ENCODE data around the gene MTFP1.
"Not testable (repeated sequence)": the region's sequence is repeated elsewhere in the genome, so short reads cannot be mapped to it uniquely, and the experiment has no call there.

The MTFP1 gene, protein sequence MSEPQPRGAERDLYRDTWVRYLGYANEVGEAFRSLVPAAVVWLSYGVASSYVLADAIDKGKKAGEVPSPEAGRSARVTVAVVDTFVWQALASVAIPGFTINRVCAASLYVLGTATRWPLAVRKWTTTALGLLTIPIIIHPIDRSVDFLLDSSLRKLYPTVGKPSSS

DNA sequence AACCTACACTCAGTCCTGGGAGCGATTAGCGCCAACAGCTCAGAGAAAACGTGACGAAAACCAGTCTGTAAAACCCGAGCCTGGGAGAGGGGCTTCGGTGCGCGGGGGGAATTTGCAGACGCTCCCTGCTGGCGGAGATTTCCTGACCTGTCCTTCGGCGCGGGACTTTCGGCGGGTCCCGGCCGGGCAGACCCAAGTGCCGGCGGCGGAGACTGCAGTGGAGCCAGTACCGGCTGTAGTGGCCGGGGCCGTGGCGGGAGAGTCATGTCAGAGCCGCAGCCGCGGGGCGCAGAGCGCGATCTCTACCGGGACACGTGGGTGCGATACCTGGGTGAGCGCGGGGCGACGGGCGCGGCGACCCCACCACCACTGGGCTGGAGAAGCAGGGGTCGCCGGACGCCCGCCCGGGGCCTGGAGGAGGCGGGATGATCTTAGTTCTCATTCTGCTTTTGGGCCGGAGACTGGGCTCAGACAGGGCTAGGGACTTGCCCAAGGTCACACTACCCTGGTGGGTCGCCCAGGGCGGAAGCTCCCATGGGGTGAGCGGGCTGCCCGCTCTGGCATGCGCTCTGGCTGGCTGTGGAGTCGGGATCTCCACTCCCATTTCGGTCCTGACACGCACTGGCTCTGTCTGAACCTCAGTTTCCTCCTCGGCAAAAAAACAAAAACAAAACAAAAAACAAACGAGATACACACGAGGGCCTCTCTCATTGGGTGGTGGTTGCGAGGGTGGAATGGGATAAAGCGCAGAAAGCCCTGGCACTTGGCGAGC is at the start of gene MTFP1:
MTFP1 (plus strand) TSS at position 153 of the 772 bp plus-strand sequence; CDS start at position 265, 112 bp downstream.
- peak; percentile 11 for DNase-seq

DNA sequence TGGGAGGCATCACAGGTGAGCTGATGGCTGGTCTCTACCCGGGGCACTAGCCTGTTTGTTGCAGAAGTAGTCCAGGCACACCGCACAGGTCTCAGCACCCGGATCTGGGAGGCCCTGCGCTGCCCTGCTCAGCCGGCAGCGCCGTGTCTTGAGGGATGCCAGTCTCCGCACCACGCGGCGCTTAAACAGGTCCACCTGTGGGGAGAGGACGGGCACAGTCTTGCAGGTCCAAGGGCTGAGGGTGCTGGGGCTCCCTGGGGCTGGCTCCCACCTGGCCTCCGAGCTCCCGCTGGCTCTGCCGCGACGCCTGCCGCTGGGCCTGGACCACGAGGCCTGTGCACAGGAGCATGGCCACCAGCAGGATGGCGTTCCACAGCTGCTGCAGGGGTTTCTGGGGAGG is 45.6 kb upstream of the MTFP1 start:
- no peak for DNase-seq

DNA sequence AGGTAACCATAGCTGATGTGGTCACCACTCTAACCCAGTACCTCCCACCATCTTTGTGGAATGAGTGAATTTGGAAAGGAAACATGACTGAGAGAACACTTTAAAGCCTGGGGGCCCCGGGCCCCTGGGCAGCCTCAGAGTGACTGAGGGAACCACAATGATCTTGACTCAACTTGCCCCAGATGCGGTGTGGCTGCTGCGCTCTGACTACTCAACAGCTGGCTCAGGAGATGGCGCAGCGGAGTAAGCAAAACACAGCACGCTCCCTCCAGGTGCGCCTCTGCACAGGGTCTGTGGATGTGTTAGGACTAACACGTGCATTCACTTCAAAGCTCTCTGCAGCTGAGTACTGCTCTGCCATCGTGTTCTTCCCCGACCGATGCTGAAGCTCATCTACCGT is 44.3 kb upstream of the MTFP1 start:
- no peak for DNase-seq

DNA sequence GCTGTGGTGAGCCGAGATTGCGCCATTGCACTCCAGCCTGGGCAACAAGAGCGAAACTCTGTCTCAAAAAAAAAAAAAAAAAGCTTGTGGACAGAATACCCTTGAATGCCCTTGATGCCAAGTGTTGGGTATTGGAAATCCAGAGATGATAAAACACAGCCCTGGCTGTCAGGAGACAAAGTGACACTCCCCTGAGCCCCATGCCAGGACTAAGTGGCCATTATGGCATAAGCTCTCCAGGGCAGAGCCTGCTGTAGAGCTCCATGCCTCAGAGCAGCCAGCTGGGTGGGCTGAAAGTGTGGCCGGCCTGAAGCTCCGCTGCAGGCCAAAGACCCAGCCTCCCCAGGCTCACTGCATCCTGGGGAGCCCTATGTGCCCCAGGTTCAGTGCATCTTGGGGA is 43.2 kb upstream of the MTFP1 start:
- DNase-seq: no peak

DNA sequence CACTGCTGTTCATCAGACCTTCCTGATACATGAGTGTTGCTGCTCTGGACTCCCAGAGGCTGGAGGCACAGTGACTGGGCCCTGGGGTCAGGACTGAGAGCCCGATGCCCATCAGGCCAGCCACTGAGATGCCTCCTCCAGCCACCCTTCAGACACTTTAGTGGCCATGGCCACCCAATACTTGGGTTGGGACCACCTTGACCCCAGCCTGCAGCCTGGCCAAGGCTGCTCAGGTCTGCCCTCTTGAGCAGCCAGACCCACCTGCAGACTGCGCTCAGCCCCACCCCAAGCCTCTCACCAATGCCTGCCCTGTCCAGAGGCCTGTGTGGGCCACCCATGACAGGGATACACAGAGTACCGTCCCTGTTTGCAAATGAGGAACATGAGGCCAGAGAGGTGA is 42.5 kb upstream of the MTFP1 start:
- DNase-seq: no peak

DNA sequence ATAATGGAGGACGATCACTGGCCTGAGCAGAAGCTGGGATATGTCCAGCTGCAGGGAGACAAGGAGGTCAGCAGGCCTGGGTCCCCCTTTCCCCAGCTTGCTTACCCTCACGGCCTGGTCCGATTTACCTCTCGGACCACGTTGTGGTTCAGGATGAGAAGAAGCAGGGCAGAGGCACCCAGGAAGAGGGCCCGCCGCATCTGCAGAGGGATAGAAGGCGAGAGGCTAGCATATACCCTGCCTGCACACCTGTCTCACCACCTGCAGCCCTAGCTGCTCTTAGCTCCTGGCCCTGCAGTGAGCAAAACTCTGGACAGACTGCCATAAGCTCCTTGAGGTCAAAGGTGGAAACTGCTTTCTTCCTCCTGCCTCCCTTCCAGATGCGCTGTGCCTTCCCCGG is 39.6 kb upstream of the MTFP1 start:
- DNase-seq: no peak

DNA sequence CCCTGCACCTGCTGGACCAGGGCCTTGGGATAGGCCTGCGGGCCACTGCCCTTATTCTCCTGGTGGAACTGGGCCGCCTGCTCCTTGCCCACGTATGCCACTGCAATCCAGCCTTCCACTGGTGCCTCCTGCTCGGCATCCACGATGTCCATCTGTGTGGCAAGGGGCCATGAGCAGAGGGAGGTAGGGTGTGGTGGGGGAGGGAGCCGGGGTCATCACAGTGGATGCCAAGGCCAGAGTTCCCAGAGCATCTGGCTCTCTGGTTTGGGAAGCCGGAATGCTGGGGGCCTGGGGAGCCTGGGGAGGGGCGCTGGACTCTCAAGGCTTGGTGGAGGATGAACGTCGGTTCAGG is 39.0 kb upstream of the MTFP1 start:
- no peak for DNase-seq

DNA sequence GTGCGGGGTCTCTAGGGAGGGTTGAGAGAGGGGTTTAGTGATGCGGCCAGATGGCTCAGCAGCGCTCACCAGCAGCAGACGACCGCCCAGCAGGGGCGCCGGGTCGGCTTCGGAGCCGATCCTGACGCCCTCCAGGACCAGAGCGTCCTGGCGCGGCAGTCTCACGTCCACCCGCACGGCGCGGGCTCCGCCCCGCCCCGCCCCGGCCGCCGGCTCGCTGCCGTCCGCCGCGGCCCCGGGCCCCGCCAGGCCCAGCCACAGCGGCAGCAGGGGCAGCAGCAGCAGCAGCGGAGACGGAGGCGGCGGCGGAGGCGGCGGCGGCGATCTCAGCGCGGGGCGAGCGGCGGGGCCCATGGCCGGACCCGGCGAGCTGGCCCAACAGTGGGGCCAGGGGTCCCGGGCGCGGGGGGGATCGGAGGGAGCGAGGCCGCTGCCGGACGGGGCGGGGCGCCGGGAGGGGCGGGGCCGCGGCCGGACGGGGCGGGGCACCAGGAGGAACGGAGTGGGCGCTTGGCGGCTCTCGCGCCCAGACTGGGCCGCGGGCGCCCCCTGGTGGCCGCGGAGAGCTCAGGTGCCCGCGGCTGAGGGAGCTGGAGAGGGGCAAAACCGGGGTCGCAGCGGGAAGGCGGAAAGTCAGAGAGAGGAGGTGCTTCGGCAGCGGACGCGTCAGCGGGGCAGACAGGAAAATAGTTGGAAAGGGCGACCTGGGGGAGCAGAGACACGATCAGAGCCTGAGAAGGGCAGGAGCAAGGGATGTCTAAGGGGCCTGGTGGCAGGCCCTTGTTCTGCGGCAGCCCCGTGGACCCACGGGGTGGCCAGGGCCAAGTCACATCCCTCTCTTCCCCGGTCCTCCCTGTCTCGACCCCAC is 38.4 kb upstream of the MTFP1 start, which contains the start of gene RNF215:
RNF215 (minus strand) TSS at position 452 of the 868 bp plus-strand sequence; CDS start at position 354, 98 bp downstream.
- no peak for DNase-seq

DNA sequence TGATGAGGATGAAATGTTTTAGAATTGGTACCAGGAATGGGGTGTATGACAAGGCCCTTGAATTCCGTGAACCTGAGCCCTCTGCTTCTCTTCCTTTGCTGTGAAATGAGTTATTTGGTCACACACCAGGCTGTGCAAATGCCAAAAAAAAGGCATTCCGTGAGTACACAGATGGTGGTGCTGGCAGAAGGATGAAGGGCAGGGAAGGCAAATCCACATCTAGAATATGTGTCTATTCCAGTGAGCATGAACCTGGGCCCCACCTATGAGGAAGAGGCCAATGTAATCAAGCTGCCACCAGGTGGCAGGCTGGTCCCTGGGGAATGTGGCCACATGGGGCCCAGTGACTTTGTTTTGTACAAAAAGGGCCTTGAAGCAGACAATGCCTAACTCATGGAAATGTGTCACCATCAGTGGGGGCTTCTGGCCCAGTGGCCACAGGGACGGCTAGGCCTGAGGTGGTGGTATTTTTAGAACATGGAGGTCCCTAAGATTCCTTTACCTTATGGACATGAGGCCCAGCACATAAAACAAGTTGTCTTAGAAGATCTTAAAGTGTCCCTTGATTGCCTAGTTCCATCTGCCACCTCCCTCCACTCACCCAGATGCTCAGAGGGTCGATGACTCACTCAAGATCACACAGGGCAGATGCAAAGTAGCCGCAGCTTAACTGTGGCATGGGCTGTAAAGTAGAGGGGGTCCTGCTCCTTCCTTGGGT is 34.4 kb upstream of the MTFP1 start:
- DNase-seq: no peak

DNA sequence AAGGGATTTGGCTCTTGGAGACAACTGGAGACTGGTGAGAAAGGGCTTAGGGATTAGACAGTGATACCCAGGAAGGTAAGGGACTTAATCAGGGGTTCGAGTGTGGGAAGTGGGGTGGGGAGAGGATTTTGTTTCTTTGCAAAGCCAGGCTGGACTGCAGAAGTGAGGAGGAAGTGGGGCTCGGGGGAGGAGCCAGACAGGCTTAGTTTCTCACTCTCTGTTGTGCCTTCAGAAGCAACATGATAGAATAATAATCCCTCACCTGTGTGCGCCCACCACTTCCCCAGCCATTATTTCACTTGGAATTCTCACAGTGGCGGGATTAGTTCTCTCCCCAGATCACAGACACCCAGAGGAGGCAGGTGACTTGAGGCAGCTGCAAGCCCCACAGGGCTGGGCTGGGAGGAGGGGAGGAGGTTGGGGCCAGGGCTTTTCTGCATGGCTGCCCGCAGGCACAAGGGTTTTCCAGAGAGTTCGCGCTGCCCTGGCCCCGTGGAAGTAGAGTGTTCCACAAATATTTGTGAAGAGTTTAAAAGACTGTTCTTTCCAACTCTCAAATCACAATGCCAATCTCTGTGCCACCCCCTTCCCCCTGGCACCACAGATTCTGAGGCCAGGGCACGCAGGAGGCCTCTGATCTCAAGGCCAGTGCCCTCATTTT is 32.8 kb upstream of the MTFP1 start:
- DNase-seq: no peak

DNA sequence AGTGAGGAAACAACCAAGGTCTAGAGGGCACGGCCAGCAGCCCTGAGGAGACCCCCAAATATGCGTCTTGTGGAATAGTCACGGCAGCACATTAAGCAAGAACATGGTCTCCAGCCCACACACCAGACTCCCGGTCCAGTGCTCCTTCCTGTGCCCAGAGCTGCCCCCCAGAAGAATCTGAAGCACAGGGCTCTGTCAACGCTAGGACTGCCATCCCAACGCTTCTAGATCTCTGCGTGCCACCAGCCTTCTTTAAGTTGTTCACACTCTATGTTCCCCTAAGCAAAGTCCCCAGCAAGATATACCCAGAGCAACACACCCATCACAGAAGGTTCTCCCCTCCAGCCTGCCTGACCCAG is 32.3 kb upstream of the MTFP1 start:
- DNase-seq: no peak

DNA sequence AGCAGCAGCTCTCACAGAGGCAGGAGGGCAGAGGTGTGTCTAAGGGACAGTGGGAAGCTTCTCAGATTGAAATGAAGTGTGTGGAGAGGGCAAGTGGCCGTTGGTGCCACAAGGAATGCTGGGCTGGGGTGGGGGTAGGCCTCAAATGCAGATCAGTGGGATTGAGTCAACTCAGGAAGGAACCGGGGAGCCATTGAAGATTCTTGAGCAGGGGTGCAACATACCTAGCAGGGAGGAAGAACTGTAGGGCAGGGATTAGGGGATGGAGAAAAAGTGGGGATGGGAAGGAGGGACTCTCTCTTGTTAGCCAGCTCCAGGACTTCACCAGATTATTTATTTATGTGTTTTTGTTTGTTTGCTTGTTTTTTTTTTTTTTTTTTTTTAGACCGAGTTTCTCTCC is 31.7 kb upstream of the MTFP1 start:
- DNase-seq: no peak

DNA sequence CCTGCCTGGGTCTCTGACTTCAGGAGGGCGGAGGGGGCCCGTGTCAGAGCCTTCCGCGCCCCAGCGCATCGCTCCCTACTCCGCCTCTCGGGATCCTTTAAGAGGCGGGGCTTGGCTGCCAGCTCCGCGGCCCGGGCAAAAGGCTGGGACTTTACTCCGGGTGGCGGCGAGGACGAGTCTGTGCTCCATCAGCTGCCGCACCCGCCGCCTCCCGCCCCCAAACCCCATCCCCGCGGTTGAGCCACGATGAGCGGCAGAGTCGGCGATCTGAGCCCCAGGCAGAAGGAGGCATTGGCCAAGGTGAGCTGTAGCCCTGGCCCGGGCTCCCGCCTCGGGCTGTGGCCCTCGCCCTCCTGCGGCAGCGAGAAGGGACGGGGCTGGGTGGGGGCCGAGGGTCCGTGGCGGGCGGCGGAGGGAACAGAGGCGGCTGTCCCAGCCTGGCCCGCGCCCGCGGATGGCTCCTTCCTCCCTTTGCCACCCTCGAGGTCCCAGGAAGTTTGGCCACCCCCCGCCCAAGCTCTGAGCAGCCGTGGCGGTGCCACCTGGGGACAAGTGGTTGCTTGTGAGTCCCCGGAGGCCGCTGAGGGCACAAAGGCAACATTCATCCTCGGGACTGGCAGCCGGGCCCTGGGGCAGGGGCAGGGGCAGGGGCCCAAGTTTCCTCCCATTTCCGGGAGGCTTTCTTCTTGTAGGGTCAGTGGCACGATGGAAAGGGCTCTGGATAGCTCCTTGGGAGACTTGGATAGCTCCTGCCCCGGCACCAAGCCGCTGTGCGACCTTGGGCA is 28.5 kb upstream of the MTFP1 start, which contains the start of gene SEC14L2:
SEC14L2 (plus strand) TSS at position 148 of the 785 bp plus-strand sequence; CDS start at position 247, 99 bp downstream.
- peak; percentile 24 for DNase-seq

DNA sequence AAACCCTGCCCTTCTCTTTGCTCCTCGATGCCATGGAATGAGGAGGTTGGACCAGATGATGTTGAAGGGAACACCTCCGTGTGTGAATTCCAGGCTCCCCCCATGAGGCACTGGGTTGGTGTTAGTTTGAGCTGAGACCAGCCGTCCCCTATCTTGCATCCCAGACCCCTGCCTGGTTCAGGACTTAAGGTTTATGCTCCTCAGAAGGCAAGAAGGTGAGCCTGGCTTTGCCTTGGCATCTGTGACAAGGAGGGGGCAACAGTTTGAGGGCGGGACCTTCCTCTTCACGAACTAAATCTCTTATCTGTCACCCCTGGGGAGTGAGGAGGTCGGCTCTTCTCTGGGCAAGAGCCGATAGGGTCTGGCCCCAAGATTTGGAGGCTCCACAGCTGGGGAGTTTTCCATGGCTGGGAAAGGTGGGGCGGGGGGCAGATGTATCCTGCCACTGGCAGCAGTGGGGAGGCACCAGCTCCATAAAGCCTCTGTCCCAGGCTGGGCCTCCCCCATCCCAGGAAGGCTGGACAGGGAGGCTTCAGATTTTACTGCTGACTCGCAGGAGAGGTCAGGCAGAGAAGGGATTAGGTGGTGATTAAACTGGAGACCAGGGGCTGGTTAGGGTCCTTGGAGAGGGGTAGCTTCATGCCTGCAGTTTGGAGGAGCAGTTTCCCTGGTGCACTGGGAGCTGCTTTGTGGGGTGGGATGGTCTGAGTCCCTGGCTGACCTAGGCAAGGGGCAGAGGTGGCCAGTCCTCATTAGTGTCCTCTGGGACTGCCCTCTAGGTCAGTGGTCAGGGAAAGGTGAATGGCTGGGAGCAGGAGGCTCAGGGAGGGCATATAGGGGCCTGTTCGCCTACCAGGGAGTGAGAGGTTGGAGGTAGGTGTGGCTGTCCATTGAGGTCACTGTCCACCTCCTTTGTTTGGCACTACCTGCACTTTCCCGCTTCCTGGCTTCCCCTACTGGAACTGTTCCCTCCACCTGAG is 27.6 kb upstream of the MTFP1 start:
- DNase-seq: no peak

DNA sequence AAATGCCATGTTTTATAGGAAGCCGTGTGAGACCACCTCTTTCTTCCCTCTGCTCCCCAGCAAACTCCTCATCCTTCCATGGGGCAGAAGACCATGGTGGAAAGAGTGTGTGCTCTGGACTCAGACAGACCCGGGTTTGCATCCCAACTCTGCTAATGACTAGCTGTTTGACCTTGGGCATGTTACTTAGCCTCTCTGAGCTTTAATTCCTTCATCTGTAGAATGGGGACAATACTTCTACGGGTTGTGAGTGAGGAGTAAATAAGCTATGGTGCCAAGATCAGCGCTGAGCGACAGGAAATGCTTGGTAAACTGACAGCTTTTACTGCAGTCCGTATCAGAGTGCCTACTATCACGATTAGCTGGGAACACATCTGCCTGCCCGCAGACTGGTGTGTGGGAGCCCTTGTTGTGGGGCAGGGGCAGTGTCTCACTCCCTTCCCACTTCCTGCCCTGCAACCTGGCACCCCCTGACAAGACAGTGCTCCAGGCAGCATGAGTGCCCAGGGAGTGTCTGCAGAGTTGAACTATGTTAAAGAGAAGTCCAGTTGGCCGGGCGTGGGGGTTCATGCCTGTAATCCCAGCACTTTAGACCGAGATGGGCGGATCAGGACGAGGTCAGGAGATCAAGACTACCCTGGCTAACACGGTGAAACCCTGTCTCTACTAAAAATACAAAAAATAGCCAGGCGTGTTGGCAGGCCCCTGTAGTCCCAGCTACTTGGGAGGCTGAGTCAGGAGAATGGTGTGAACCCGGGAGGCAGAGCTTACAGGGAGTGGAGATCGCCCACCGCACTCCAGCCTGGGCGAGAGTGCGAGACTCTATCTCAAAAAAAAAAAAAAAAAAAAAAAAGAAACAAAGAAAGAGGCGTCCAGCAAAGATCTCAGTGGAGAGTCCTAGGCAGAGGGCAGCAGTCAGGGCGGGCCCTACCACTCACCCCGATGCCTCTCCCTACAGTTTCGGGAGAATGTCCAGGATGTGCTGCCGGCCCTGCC is 26.6 kb upstream of the MTFP1 start:
- no peak for DNase-seq

DNA sequence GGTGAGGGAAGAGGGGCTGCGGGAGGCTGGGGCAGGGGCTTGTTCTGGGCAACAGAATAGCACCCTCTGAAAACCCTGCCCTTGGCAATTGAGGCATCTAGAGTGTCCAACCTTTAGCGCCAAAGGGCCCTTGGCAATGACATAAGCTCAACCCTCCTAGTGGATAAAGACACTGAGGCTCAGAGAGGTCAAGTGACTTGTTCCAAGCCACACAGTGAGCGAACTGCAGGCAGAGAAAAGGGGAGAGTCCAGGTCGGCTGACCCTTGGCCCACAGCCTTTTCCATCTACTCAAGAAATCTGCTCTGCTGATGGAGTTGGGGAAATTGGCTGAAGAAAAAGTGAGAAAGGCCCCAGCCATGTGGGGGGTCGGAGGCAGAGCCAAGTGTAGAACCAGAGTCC is 25.9 kb upstream of the MTFP1 start:
- DNase-seq: no peak

DNA sequence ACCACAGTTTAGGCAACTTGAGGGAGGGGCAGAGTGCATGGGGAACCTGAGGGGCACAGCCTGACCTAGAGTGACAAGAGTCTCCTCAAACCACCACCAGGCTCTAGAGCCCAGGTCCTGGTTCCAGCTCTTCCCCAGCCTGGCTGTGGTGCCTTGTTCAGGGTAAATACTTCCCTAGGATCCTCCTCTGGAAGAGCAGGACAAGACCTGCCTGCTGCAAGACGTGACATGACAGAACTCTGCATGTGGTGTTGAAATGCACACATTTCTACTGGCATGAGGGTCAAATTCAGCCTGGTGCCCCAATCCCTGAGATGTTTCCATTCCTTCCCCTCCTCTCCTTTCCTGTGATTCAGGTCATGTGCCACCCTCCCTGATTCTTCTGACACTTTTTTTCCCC is 25.4 kb upstream of the MTFP1 start:
- no peak for DNase-seq

DNA sequence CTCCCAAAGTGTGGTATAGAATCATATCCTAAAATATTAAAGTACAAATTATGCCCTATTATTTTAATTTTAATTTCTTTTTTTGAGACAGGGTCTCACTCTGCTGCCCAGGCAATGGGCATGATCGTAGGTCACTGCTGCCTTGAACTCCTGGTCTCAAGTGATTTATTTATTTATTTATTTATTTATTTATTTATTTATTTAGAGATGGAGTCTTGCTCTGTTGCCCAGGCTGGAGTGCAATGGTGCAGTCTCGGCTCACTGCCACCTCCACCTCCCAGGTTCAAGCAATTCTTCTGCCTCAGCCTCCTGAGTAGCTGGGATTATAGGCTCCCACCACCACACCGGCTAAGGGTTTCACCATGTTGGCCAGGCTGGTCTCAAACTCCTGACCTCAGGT is 24.5 kb upstream of the MTFP1 start:
- DNase-seq: not testable (repeated sequence)
